ENCODE results near the gene KLF15. TPM values are rescaled to one million over a fixed set of nuclear protein-coding genes. Genes with fewer than 3 reads are reported as not detected.

The KLF15 gene
- total RNA-seq, 1 experiment from 2014 or later, result 14.7 TPM

GRCh38 chr3:126306888-126307482 is 50.2 kb downstream of the KLF15 start (continued):
- no peak for TF ChIP-seq FOXP4 (CRISPR knock-in tag; IDR thresholded peaks at IDR 0.05)

GRCh38 chr3:126306397-126306796 is 50.8 kb downstream of the KLF15 start:
- peaks cover 41% of the 10 kb centered on the region for H3K9me3 Mint-ChIP-seq
- no peaks in the 10 kb centered on the region for H3K4me1 Mint-ChIP-seq
- DNase-seq (ENCODE audit: low spot score), result no peak
- H3K27me3 Mint-ChIP-seq (ENCODE audit: low read depth), result no peaks in the 10 kb centered on the region
- CTCF ChIA-PET, result no interaction called here
- TF ChIP-seq ZSCAN18 (CRISPR knock-in tag; IDR thresholded peaks at IDR 0.05) (no peak), CREM (CRISPR knock-in tag; IDR thresholded peaks at IDR 0.05) (no peak), AR (CRISPR knock-in tag; IDR thresholded peaks at IDR 0.05) (no peak)
- ATAC-seq, result no peak
- POLR2A ChIA-PET, result no interaction called here
- H3K27ac Mint-ChIP-seq, result no peak overlapping the region
- H3K36me3 Mint-ChIP-seq, result peaks cover 24% of the 10 kb centered on the region
- H3K4me3 Mint-ChIP-seq, result no peak overlapping the region

- ATAC-seq (no peak), DNase-seq (ENCODE audit: low spot score) (no peak)
- Mint-ChIP-seq H3K27me3 (ENCODE audit: low read depth) (no peaks in the 10 kb centered on the region), H3K27ac (no peak overlapping the region), H3K4me1 (peaks cover 4% of the 10 kb centered on the region), H3K36me3 (peaks cover 17% of the 10 kb centered on the region), H3K9me3 (peaks cover 34% of the 10 kb centered on the region), H3K4me3 (no peak overlapping the region)
- POLR2A ChIA-PET, result no interaction called here
- CTCF ChIA-PET, result no interaction called here
- no peak for TF ChIP-seq GABPB1 (CRISPR knock-in tag; IDR thresholded peaks at IDR 0.05)
- TF ChIP-seq SMAD3 (CRISPR knock-in tag; IDR thresholded peaks at IDR 0.05; ENCODE audit: borderline replicate concordance), result no peak
- TF ChIP-seq ZBTB43 (CRISPR knock-in tag; IDR thresholded peaks at IDR 0.05), result no peak
- no peak for TF ChIP-seq IRF2 (CRISPR knock-in tag; IDR thresholded peaks at IDR 0.05; ENCODE audit: borderline replicate concordance, low read depth)
- no peak for TF ChIP-seq ZNF423 (CRISPR knock-in tag; IDR thresholded peaks at IDR 0.05)
- TF ChIP-seq FOXP1 (CRISPR knock-in tag; IDR thresholded peaks at IDR 0.05; ENCODE audit: borderline replicate concordance), result no peak
- TF ChIP-seq PREB (CRISPR knock-in tag; IDR thresholded peaks at IDR 0.05; ENCODE audit: borderline replicate concordance), result no peak
- TF ChIP-seq USF1 (CRISPR knock-in tag; IDR thresholded peaks at IDR 0.05), result no peak
- no peak for TF ChIP-seq USF2 (CRISPR knock-in tag; IDR thresholded peaks at IDR 0.05)
- no peak for TF ChIP-seq TEAD4 (CRISPR knock-in tag; IDR thresholded peaks at IDR 0.05)
- TF ChIP-seq NFYB (CRISPR knock-in tag; conservative IDR thresholded peaks at IDR 0.05; ENCODE audit: low read depth), result no peak
Observed at GRCh38 chr3:126305427-126305826, 51.8 kb downstream of the KLF15 start.

Measured in WTC11 (cell line).